HG03439 (cell line): Measurements from ENCODE around the gene BTBD19.
A peak's percentile ranks its signal among the peaks of the same experiment; 100 is the strongest.
"Not testable (repeated sequence)": the region's sequence is repeated elsewhere in the genome, so short reads cannot be mapped to it uniquely, and the experiment has no call there.

ENCODE experiments used
- ATAC-seq: cut with Tn5 transposase; IDR thresholded peaks from one replicate; pipeline ENCODE4 v1.9.1; 2021; ENCODE audit warnings: mild to moderate bottlenecking, moderate library complexity; ENCODE audit not compliant: unreplicated experiment

Gene BTBD19

GRCh38 chr1:44807364-44808062, 810 bp upstream of the BTBD19 start:
- peak; percentile 36 for ATAC-seq

- ATAC-seq = peak; percentile 32
These were observed 905 bp downstream of the BTBD19 start for GRCh38 chr1:44808938-44809917.

GRCh38 chr1:44810101-44810761, 1.9 kb downstream of the BTBD19 start:
- ATAC-seq = no peak

GRCh38 chr1:44810762-44811105, 2.4 kb downstream of the BTBD19 start:
- not testable (repeated sequence) for ATAC-seq

- ATAC-seq = no peak
These were observed 2.9 kb downstream of the BTBD19 start for GRCh38 chr1:44811234-44811633.

GRCh38 chr1:44812822-44813543, 4.7 kb downstream of the BTBD19 start:
- no peak for ATAC-seq

GRCh38 chr1:44815926-44816325, 7.6 kb downstream of the BTBD19 start:
- not testable (repeated sequence) for ATAC-seq

GRCh38 chr1:44817307-44817706, 9.0 kb downstream of the BTBD19 start:
- ATAC-seq = no peak

- no peak for ATAC-seq
These were observed 9.6 kb downstream of the BTBD19 start for GRCh38 chr1:44817771-44818495.

- no peak for ATAC-seq
These were observed 10.9 kb downstream of the BTBD19 start for GRCh38 chr1:44819196-44819607.

GRCh38 chr1:44819608-44820327, 11.4 kb downstream of the BTBD19 start:
- peak; percentile 79 for ATAC-seq

GRCh38 chr1:44820328-44821239, 12.3 kb downstream of the BTBD19 start:
- no peak for ATAC-seq

GRCh38 chr1:44821240-44821715, 13.0 kb downstream of the BTBD19 start:
- no peak for ATAC-seq

- no peak for ATAC-seq
These were observed 13.9 kb downstream of the BTBD19 start for GRCh38 chr1:44822131-44822701.

- no peak for ATAC-seq
These were observed 14.7 kb downstream of the BTBD19 start for GRCh38 chr1:44822981-44823451.

GRCh38 chr1:44824392-44824791, 16.1 kb downstream of the BTBD19 start:
- ATAC-seq = not testable (repeated sequence)

GRCh38 chr1:44826375-44827196, 18.3 kb downstream of the BTBD19 start:
- ATAC-seq = no peak
